SU-DHL-6 (cell line): ENCODE data around the gene CTSK.

Source experiments
- H2AFZ ChIP-seq: fragments of 200-600 bp; sonication (generic); 2 replicates; pipeline ENCODE4 v1.6.1; 2014; ENCODE audit warnings: low read depth, mild to moderate bottlenecking, moderate library complexity, mixed read lengths, antibody characterized with exemption, low read length; ENCODE audit not compliant: severe bottlenecking
- H3F3A ChIP-seq: fragments of 200-600 bp; shearing (Covaris generic); 2 replicates; pipeline ENCODE4 v1.6.0; 2016; ENCODE audit warnings: antibody characterized with exemption, mild to moderate bottlenecking; ENCODE audit not compliant: insufficient read depth
- H3K27ac ChIP-seq: fragments of 200-600 bp; sonication (generic); 2 replicates; pipeline ENCODE4 v1.5.1; 2016; ENCODE audit warnings: low read depth, mild to moderate bottlenecking, low read length, moderate library complexity, mixed read lengths
- H3K27me3 ChIP-seq: fragments of 200-600 bp; sonication (generic), shearing (Covaris generic); 2 replicates; pipeline ENCODE4 v1.6.0; 2014; ENCODE audit warnings: mild to moderate bottlenecking, low read length
- H3K36me3 ChIP-seq: fragments of 200-600 bp; sonication (generic); 2 replicates; pipeline ENCODE4 v1.6.1; 2014; ENCODE audit warnings: mild to moderate bottlenecking, low read length, mixed read lengths
- H3K4me2 ChIP-seq: fragments of 300-600, 200-600 bp; shearing (Covaris generic), sonication (generic); 2 replicates; pipeline ENCODE4 v1.6.0; 2014; ENCODE audit warnings: low read length, low read depth, mild to moderate bottlenecking; ENCODE audit not compliant: poor library complexity, severe bottlenecking
- H3K4me3 ChIP-seq: fragments of 200-600 bp; sonication (generic); 2 replicates; pipeline ENCODE4 v1.5.1; 2014; ENCODE audit warnings: antibody characterized with exemption, low read length, mild to moderate bottlenecking, mixed read lengths; ENCODE audit not compliant: insufficient read depth, poor library complexity, severe bottlenecking
- H3K79me2 ChIP-seq: fragments of 200-600 bp; sonication (generic); 2 replicates; pipeline ENCODE4 v1.6.1; 2014; ENCODE audit warnings: mild to moderate bottlenecking, low read length, moderate library complexity; ENCODE audit not compliant: insufficient read depth
- H3K9ac ChIP-seq: fragments of 200-600 bp; sonication (generic); 2 replicates; pipeline ENCODE4 v1.7.0; 2014; ENCODE audit warnings: mild to moderate bottlenecking, low read length
- H3K9me2 ChIP-seq: fragments of 200-600 bp; sonication (generic); replicated peaks from 2 replicates; pipeline ENCODE4 v1.6.1; 2014; ENCODE audit warnings: low read length; ENCODE audit not compliant: insufficient read depth
- H3K9me3 ChIP-seq: fragments of 200-600 bp; sonication (generic); 2 replicates; pipeline ENCODE4 v1.6.1; 2014; ENCODE audit warnings: low read length, mixed read lengths; ENCODE audit not compliant: insufficient read depth
- H4K20me1 ChIP-seq: fragments of 200-600 bp; sonication (generic); 2 replicates; pipeline ENCODE4 v1.6.1; 2014; ENCODE audit warnings: low read depth, mild to moderate bottlenecking, antibody characterized with exemption, low read length, moderate library complexity, mixed read lengths
- EZH2phosphoT487 ChIP-seq: fragments of 200-600 bp; sonication (generic), shearing (Covaris generic); conservative IDR thresholded peaks from 2 replicates; pipeline ENCODE4 v1.6.1; 2018; ENCODE audit warnings: mild to moderate bottlenecking, antibody characterized with exemption, low read length, moderate library complexity, mixed read lengths
- TF ChIP-seq, protein P1 (sequence below): fragments of 200-600 bp; sonication (generic); IDR thresholded peaks from one replicate; pipeline ENCODE4 v1.5.1; 2017; ENCODE audit warnings: antibody characterized with exemption, mild to moderate bottlenecking, low read length, moderate library complexity; ENCODE audit not compliant: insufficient read depth, poor library complexity, severe bottlenecking

Gene CTSK

DNA sequence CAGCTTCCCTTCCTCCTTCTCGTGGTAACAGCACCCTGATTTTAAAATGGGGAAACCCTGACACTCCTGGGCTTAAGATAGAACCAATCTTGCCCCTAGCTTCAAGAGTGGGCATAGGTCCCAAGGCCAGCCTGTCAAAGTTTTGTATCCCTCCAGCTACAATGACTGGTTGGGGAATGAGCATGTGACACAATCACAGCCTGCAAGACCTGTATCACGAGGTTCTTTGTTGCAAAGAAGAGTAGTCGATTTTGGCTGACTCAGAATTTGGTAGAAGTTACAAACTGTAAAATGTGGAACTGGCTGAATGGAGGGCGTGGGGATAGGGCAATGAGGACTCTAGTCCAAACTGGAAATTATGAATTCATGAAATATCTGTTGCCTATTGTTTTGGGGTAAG, 18.7 kb downstream of the CTSK start:
- Histone ChIP-seq H3K4me3 (no peak overlapping the region), H3K9me2 (no peaks in the 10 kb centered on the region), H3K9ac (no peak overlapping the region), H3F3A (no peaks in the 10 kb centered on the region), H3K4me2 (no peak overlapping the region), H3K79me2 (no peaks in the 10 kb centered on the region), H2AFZ (no peak overlapping the region), H3K27me3 (no peaks in the 10 kb centered on the region), H3K27ac (no peak overlapping the region), H3K9me3 (no peaks in the 10 kb centered on the region), H3K36me3 (no peaks in the 10 kb centered on the region), H4K20me1 (no peaks in the 10 kb centered on the region)
- TF ChIP-seq, protein P1, sequence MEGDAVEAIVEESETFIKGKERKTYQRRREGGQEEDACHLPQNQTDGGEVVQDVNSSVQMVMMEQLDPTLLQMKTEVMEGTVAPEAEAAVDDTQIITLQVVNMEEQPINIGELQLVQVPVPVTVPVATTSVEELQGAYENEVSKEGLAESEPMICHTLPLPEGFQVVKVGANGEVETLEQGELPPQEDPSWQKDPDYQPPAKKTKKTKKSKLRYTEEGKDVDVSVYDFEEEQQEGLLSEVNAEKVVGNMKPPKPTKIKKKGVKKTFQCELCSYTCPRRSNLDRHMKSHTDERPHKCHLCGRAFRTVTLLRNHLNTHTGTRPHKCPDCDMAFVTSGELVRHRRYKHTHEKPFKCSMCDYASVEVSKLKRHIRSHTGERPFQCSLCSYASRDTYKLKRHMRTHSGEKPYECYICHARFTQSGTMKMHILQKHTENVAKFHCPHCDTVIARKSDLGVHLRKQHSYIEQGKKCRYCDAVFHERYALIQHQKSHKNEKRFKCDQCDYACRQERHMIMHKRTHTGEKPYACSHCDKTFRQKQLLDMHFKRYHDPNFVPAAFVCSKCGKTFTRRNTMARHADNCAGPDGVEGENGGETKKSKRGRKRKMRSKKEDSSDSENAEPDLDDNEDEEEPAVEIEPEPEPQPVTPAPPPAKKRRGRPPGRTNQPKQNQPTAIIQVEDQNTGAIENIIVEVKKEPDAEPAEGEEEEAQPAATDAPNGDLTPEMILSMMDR: no peak
- no peak for TF ChIP-seq EZH2phosphoT487

DNA sequence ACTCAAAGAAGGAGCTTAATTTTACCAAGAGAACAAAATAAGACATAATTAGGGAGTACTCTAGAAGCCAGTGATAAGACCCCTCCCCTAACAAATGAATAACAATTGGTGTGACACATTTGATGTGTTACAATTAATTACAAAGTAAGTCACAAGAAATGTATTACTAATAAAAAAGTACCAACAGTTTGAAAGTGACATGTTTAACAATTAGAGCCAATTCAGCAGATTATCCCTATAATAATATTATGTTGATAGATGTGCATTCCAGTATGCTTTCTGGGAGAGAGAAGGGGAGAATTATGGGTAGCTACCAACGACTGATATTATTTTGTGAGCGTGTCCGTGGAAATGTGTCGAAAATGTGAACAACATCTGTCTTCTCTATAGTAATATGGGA, 19.1 kb downstream of the CTSK start:
- no peaks in the 10 kb centered on the region for H4K20me1 ChIP-seq
- H3K27me3 ChIP-seq: no peaks in the 10 kb centered on the region
- no peaks in the 10 kb centered on the region for H3K9me3 ChIP-seq
- no peak overlapping the region for H3K9ac ChIP-seq
- TF ChIP-seq EZH2phosphoT487: no peak
- TF ChIP-seq, protein P1: no peak
- no peak overlapping the region for H3K4me3 ChIP-seq
- no peaks in the 10 kb centered on the region for H3K79me2 ChIP-seq
- no peak overlapping the region for H3K27ac ChIP-seq
- no peaks in the 10 kb centered on the region for H3K9me2 ChIP-seq
- no peaks in the 10 kb centered on the region for H3F3A ChIP-seq
- no peak overlapping the region for H3K4me2 ChIP-seq
- no peaks in the 10 kb centered on the region for H3K36me3 ChIP-seq
- no peak overlapping the region for H2AFZ ChIP-seq

DNA sequence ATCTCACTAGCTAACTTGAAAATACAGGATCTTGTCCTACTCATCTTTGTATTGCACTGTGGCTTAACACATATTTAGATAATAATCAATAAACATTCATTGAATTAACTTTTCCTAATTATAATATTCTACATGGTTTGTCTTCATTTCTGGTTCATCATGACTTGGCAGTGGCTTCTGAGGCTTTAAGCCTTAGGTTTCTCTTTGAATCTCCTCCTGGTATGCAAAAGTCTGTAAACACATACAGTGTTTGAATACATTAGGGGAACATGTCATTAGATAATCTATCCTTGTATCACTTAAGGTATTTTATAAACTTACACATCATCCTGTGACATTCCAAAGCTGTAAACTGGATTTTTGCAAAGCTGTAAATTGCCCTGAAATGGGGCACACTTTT, 20.6 kb downstream of the CTSK start:
- no peak overlapping the region for H3K4me3 ChIP-seq
- no peak overlapping the region for H3K4me2 ChIP-seq
- no peak overlapping the region for H2AFZ ChIP-seq
- H3F3A ChIP-seq: no peaks in the 10 kb centered on the region
- H3K9me3 ChIP-seq: no peaks in the 10 kb centered on the region
- TF ChIP-seq, protein P1: no peak
- TF ChIP-seq EZH2phosphoT487: no peak
- H3K9ac ChIP-seq: no peak overlapping the region
- H3K36me3 ChIP-seq: no peaks in the 10 kb centered on the region
- no peaks in the 10 kb centered on the region for H3K79me2 ChIP-seq
- H3K27ac ChIP-seq: no peak overlapping the region
- H4K20me1 ChIP-seq: no peaks in the 10 kb centered on the region
- no peaks in the 10 kb centered on the region for H3K9me2 ChIP-seq
- H3K27me3 ChIP-seq: no peaks in the 10 kb centered on the region
